SK-N-SH (cell line): ENCODE measurements around the gene CLGN.

Experiments used
- CTCF ChIP-seq: fragments of 200-600 bp; sonication (generic); IDR thresholded peaks from 2 replicates; pipeline ENCODE4 v1.6.1; 2017; ENCODE audit warnings: antibody characterized with exemption, mild to moderate bottlenecking, moderate library complexity
- JUND ChIP-seq: IDR thresholded peaks from 2 replicates; pipeline ENCODE4 v1.4.0; 2012
- PBX3 ChIP-seq: IDR thresholded peaks from 2 replicates; pipeline ENCODE4; 2012
- POLR2AphosphoS5 ChIP-seq: IDR thresholded peaks from 2 replicates; pipeline ENCODE4 v1.6.1; 2012; ENCODE audit warnings: low read depth, low read length
- RAD21 ChIP-seq: IDR thresholded peaks from 2 replicates; pipeline ENCODE4 v1.6.1; 2012; ENCODE audit warnings: mild to moderate bottlenecking, low read length
- REST ChIP-seq: IDR thresholded peaks from 2 replicates; pipeline ENCODE4 v1.6.1; 2012; ENCODE audit warnings: mild to moderate bottlenecking, low read depth, low read length, moderate library complexity
- USF2 ChIP-seq: fragments of 150-350 bp; IDR thresholded peaks from 2 replicates; pipeline ENCODE4 v1.6.1; 2017; ENCODE audit warnings: antibody characterized with exemption, low read length, low read depth, borderline replicate concordance

- TF ChIP-seq CTCF (no peak), POLR2AphosphoS5 (no peak), USF2 (no peak), REST (no peak), PBX3 (no peak), RAD21 (no peak), JUND (no peak)
Observed at GRCh38 chr4:140448162-140448561, 20.7 kb upstream of the CLGN start.
